HG03558 (cell line): ENCODE results near the gene PXN.
"Not testable (repeated sequence)": the region's sequence is repeated elsewhere in the genome, so short reads cannot be mapped to it uniquely, and the experiment has no call there.

Source experiments
- ATAC-seq: cut with Tn5 transposase; IDR thresholded peaks from one replicate; pipeline ENCODE4 v1.9.1; 2021; ENCODE audit warnings: moderate number of reproducible peaks; ENCODE audit not compliant: unreplicated experiment; ENCODE audit errors: extremely low read depth

Gene PXN

GRCh38 chr12:120213182-120213581, 52.3 kb downstream of the PXN start:
- ATAC-seq, result not testable (repeated sequence)

GRCh38 chr12:120212301-120212700, 53.2 kb downstream of the PXN start:
- no peak for ATAC-seq

GRCh38 chr12:120211904-120212283, 53.6 kb downstream of the PXN start:
- ATAC-seq, result no peak

GRCh38 chr12:120211243-120211903, 54.2 kb downstream of the PXN start:
- no peak for ATAC-seq

GRCh38 chr12:120209851-120210250, 55.7 kb downstream of the PXN start:
- no peak for ATAC-seq

GRCh38 chr12:120207227-120207626, 58.3 kb downstream of the PXN start:
- ATAC-seq, result no peak

GRCh38 chr12:120206781-120207180, 58.7 kb downstream of the PXN start:
- not testable (repeated sequence) for ATAC-seq

GRCh38 chr12:120206228-120206627, 59.3 kb downstream of the PXN start:
- ATAC-seq, result no peak

- no peak for ATAC-seq
Measured at GRCh38 chr12:120204171-120204570, 61.4 kb downstream of the PXN start.

GRCh38 chr12:120200364-120200800, 65.1 kb downstream of the PXN start:
- ATAC-seq, result no peak

GRCh38 chr12:120199595-120200306, 65.8 kb downstream of the PXN start:
- no peak for ATAC-seq

- ATAC-seq, result no peak
Measured at GRCh38 chr12:120199025-120199424, 66.5 kb downstream of the PXN start.

GRCh38 chr12:120197542-120197887, 68.0 kb downstream of the PXN start:
- ATAC-seq, result no peak

- ATAC-seq, result not testable (repeated sequence)
Measured at GRCh38 chr12:120196817-120197541, 68.6 kb downstream of the PXN start.

- no peak for ATAC-seq
Measured at GRCh38 chr12:120196363-120196762, 69.2 kb downstream of the PXN start.

GRCh38 chr12:120194534-120195395, 70.8 kb downstream of the PXN start, which contains the start of gene GCN1:
Gene GCN1 (minus strand): TSS chr12:120194715. CDS start chr12:120194697, 18 bp downstream.
- ATAC-seq, result no peak

- no peak for ATAC-seq
Measured at GRCh38 chr12:120194226-120194533, 71.3 kb downstream of the PXN start.

- ATAC-seq, result not testable (repeated sequence)
Measured at GRCh38 chr12:120193286-120193685, 72.2 kb downstream of the PXN start.

GRCh38 chr12:120190985-120191480, 74.5 kb downstream of the PXN start:
- ATAC-seq, result no peak

GRCh38 chr12:120190386-120190785, 75.1 kb downstream of the PXN start:
- no peak for ATAC-seq
